PFSK-1 (cell line): ENCODE measurements around the gene SMG6.

Experiments
- FOXP2 ChIP-seq: optimal IDR thresholded peaks from 2 replicates; pipeline ENCODE3; 2011; ENCODE audit warnings: borderline replicate concordance, control low read depth, inconsistent platforms; ENCODE audit not compliant: insufficient read depth; ENCODE audit errors: extremely low read length, extremely low read depth
- POLR2AphosphoS5 ChIP-seq: IDR thresholded peaks from 2 replicates; pipeline ENCODE4 v1.6.1; 2012; ENCODE audit warnings: low read depth, mild to moderate bottlenecking, control low read depth, low read length, moderate library complexity
- REST ChIP-seq, 2 experiments: IDR thresholded peaks; 2 replicates each; pipeline versions ENCODE4 v1.6.1 to v1.8.0; 2011 to 2012; ENCODE audit warnings: low read depth in 2 of 2, low read length in 2 of 2, control low read depth in 1 of 2, inconsistent platforms in 1 of 2, mild to moderate bottlenecking in 1 of 2, moderate library complexity in 1 of 2; ENCODE audit not compliant: insufficient read depth in 1 of 2
- SIN3A ChIP-seq: IDR thresholded peaks from 2 replicates; pipeline ENCODE4 v1.6.1; 2012; ENCODE audit warnings: mild to moderate bottlenecking, low read length, moderate library complexity, borderline replicate concordance; ENCODE audit not compliant: insufficient read depth
- TAF1 ChIP-seq: IDR thresholded peaks from 2 replicates; pipeline ENCODE4 v1.6.1; 2012; ENCODE audit warnings: low read length, control low read depth, borderline replicate concordance; ENCODE audit not compliant: insufficient read depth

GRCh38 chr17:2015314-2015713 is 288.3 kb downstream of the SMG6 start:
- TF ChIP-seq SIN3A (no peak), POLR2AphosphoS5 (no peak), TAF1 (no peak), REST (IDR thresholded peaks at IDR 0.05; ENCODE audit: insufficient read depth in 1 of 2, low read depth in 2 of 2, low read length in 2 of 2) (no peak), FOXP2 (no peak)
